ENCODE measurements around the gene AGA.

Gene AGA

GRCh38 chr4:177482367-177482766 is 40.1 kb upstream of the AGA start:
- no peak overlapping the region for H2AFZ ChIP-seq (ENCODE audit: low read depth)
- H3K4me1 ChIP-seq (ENCODE audit: low read depth, poor library complexity, severe bottlenecking): no peaks in the 10 kb centered on the region
- no peaks in the 10 kb centered on the region for H3K27me3 ChIP-seq (ENCODE audit: insufficient read depth, low read depth)
- H3K4me3 ChIP-seq (IDR thresholded peaks at IDR 0.05; ENCODE audit: insufficient read depth, low read depth, low read length): no peak overlapping the region
- H3K79me2 ChIP-seq (ENCODE audit: insufficient read depth, low read depth): no peaks in the 10 kb centered on the region
- no peak for TF ChIP-seq CTCF (conservative IDR thresholded peaks at IDR 0.05; ENCODE audit: low read depth, low read length)
- H3K27ac ChIP-seq: no peak overlapping the region
- H3K9ac ChIP-seq: no peak overlapping the region
- H3K36me3 ChIP-seq (ENCODE audit: insufficient read depth): no peaks in the 10 kb centered on the region
- H3K4me2 ChIP-seq: no peak overlapping the region
- H4K20me1 ChIP-seq (ENCODE audit: insufficient read depth): no peaks in the 10 kb centered on the region

GRCh38 chr4:177480795-177481194 is 38.6 kb upstream of the AGA start:
- Histone ChIP-seq H3K27me3 (ENCODE audit: insufficient read depth, low read depth) (no peaks in the 10 kb centered on the region), H3K4me1 (ENCODE audit: low read depth, poor library complexity, severe bottlenecking) (no peaks in the 10 kb centered on the region), H4K20me1 (ENCODE audit: insufficient read depth) (no peaks in the 10 kb centered on the region), H3K9ac (no peak overlapping the region), H2AFZ (ENCODE audit: low read depth) (no peak overlapping the region), H3K4me3 (IDR thresholded peaks at IDR 0.05; ENCODE audit: insufficient read depth, low read depth, low read length) (no peak overlapping the region), H3K4me2 (no peak overlapping the region), H3K36me3 (ENCODE audit: insufficient read depth) (no peaks in the 10 kb centered on the region), H3K27ac (no peak overlapping the region), H3K79me2 (ENCODE audit: insufficient read depth, low read depth) (no peaks in the 10 kb centered on the region)
- no peak for TF ChIP-seq CTCF (conservative IDR thresholded peaks at IDR 0.05; ENCODE audit: low read depth, low read length)

DNA sequence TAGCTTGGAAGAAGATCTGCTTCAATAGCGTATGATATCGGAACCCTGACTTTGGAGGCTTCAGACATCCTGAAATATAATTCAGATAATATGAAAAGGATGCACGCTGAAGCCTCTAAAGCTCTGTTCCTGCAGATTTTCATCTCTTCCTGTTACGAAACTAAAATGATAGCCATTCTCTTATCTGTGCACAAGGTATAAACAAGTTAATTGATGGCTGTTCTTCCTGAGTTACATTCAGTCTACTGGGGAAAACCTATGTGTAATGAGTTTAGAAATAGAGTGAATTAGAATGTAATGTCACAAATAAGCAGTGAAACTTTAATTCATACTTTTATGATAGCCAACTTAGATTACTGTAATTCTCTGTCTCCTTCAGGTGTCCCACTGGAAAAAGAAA is 36.8 kb upstream of the AGA start:
- no peak overlapping the region for H3K4me3 ChIP-seq (IDR thresholded peaks at IDR 0.05; ENCODE audit: insufficient read depth, low read depth, low read length)
- H2AFZ ChIP-seq (ENCODE audit: low read depth): no peak overlapping the region
- H3K36me3 ChIP-seq (ENCODE audit: insufficient read depth): no peaks in the 10 kb centered on the region
- H3K79me2 ChIP-seq (ENCODE audit: insufficient read depth, low read depth): no peaks in the 10 kb centered on the region
- no peak overlapping the region for H3K9ac ChIP-seq
- H3K27ac ChIP-seq: no peak overlapping the region
- no peaks in the 10 kb centered on the region for H4K20me1 ChIP-seq (ENCODE audit: insufficient read depth)
- H3K27me3 ChIP-seq (ENCODE audit: insufficient read depth, low read depth): no peaks in the 10 kb centered on the region
- TF ChIP-seq CTCF (conservative IDR thresholded peaks at IDR 0.05; ENCODE audit: low read depth, low read length): no peak
- H3K4me2 ChIP-seq: no peak overlapping the region
- no peaks in the 10 kb centered on the region for H3K4me1 ChIP-seq (ENCODE audit: low read depth, poor library complexity, severe bottlenecking)

DNA sequence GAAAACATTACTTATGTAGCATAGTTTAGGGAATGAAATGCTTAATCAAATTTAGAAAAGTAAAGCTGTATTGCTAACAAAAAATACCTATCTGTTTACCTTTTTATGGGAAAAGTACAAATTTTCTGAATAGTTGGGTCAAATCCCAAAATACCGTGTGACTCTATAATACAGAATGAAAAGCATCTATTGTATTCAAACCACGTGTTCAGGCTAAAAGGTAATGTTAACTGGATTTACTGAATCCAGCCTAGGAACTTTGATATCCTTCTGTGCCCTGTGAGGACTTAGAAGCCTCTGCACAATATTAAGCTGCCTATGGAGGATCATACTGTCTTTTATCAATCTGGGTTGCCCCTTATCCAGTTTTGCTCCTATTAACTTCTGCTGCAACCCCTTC is 36.3 kb upstream of the AGA start:
- no peak overlapping the region for H3K4me2 ChIP-seq

More for the DNA sequence above, 36.3 kb upstream of the AGA start:
- Histone ChIP-seq H3K27me3 (ENCODE audit: insufficient read depth, low read depth) (no peaks in the 10 kb centered on the region), H3K4me3 (IDR thresholded peaks at IDR 0.05; ENCODE audit: insufficient read depth, low read depth, low read length) (no peak overlapping the region), H3K4me1 (ENCODE audit: low read depth, poor library complexity, severe bottlenecking) (no peaks in the 10 kb centered on the region), H2AFZ (ENCODE audit: low read depth) (no peak overlapping the region), H3K27ac (no peak overlapping the region), H4K20me1 (ENCODE audit: insufficient read depth) (no peaks in the 10 kb centered on the region), H3K36me3 (ENCODE audit: insufficient read depth) (no peaks in the 10 kb centered on the region), H3K79me2 (ENCODE audit: insufficient read depth, low read depth) (no peaks in the 10 kb centered on the region), H3K9ac (no peak overlapping the region)
- no peak for TF ChIP-seq CTCF (conservative IDR thresholded peaks at IDR 0.05; ENCODE audit: low read depth, low read length)

All from KMS-11 (cell line).